T-helper 2 cell (primary cell): ENCODE results near the gene AGXT.

Source experiments
- DNase-seq, 5 experiments: peaks; one replicate each; pipeline versions ENCODE4 v3.0.0 to v3.0.0-alpha.2; 2012 to 2022

The AGXT gene

DNA sequence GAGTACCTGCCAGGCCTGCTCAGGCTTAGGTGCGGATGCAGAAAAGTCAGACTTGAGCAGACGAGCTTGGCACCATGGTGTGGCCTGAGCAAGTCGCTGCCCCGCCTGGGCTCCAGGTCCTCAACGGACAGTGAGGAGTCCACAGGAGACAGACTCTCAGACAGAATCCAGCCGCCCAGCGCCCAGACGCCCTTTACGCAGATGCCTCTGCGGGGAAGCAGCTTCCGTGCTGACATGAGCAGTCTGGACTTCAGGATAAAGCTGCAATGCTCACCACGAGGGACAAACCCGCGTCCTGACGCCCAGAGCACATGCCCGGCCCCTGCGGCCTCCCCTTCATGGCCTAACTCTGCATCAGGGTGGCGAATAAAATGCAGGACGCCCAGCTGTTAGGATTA, 30.8 kb downstream of the AGXT start:
- no peak for DNase-seq

DNA sequence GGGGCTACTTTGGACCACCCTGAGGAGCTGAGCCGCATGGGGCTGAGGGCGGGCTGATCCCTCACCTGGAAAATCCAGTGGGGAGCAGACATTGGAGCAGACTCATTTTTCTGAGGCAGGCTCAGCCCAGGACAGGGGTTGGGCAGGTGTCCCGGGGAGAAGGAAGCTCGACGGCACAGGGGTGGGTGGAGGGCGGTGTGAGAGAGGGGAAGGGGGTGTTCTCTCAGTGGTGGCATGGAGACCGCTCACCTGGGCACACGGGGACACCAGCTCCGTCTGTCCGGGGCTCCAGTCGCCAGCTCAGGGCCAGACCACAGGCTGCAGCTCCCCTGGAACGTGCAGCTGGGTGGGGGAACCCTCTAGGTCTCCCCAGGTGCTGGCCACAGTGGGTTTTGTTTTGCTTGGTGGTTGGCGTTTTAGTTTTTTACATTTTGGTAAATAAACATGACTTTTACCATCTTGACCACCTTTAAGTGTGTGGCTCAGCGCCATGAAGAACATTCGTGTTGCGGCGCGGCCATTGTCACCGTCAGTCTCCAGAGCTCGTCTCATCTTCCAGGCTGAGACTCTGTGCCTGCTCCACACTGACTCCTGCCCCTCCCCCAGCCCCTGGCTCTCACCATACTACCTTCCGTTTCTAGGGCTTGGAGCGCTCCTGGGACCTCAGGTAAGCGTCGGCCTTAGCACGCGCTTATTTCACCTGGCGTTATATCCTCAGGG, 31.7 kb downstream of the AGXT start:
- DNase-seq, result no peak

DNA sequence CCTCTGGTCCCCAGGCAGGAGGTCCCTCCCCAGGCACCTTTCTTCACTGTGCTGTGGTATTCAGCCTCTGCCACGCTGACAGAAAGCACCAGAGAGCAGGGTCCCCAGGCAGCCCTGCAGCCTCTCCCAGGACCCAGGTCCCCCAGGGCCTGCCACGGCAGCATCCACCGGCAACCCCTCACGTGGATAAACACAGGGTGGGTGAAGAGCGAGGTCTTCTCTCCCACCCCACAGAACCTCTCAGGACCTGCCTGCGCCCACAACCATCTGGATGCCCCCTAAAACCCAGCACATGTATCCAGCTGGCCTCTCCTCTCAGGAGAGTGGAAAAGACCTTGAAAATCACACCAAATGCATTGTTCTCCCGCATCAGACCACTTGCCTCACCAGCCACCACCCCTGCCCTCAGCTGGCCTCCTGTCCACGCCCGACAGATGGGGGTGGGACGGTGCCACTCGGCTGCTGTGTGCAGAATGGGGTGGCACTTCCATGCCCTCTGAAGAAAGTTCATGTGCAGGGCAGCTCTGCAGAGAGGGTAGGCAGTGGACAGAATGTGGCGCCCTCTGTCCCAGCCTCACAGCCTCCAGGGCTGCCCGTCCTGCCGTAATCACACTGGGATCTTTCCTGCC, 33.5 kb downstream of the AGXT start:
- DNase-seq, result no peak

DNA sequence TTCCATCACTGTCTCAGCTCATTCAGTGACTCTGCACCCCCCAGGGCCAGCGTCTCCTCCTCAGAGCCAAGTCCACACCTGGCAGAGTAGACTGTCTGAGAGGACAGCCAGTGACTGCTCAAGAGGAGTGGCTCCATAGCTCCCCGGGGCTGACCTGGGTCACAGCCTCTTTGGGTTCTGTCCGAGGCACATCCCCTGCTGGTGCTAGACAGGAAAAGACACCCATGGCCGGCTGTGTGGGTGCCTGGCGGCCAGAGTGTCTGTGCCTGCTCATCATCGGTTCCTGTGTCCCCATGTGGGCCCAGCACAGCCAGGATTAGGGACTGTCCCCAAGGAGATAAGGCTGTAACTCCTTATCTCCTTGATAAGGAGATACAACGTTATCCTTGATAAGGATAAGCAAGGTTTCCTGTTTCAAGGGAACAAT, 34.0 kb downstream of the AGXT start:
- DNase-seq, result no peak

DNA sequence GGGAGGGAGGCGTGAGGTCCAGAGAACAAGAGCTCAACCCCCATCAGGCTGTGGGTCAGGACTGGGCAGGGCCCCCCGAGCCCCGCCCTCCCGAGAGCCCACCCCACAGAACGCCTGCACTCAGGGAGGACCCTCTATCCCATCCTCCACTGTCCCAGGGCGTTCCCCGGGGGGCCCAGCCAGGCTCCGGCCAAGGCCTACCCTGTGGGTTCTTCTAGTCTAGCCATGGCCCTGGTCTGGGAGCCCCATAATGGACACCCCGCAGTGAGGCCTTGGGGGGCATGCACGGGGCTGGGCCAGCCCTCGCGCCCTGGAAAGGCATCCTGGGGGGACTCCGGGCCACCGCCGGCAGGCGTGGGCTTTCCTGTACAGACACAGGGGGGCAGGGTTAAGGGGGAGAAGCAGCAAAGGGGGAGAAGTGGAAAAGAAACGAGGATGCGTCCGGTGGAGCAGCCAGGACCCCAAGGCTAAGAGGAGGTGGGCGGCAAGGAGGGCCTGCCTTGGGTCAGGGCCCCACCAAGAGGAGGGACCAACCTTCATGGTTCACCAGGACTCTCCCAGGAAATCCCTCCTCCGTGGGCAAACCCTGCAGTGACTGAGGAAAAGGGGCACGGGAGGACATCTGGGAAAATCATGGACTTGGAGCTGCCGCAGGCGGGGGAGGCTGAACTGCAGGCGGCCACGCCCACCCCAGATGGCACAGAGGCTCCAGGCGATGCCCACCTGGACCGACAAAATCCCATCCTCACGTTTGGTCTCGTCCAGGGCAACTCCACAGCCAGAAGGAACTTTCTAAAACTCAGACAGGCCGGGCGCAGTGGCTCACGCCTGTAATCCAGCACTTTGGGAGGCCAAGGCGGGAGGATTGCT, 34.8 kb downstream of the AGXT start:
- peak in 1 of 5 experiments; percentile 0 for DNase-seq

DNA sequence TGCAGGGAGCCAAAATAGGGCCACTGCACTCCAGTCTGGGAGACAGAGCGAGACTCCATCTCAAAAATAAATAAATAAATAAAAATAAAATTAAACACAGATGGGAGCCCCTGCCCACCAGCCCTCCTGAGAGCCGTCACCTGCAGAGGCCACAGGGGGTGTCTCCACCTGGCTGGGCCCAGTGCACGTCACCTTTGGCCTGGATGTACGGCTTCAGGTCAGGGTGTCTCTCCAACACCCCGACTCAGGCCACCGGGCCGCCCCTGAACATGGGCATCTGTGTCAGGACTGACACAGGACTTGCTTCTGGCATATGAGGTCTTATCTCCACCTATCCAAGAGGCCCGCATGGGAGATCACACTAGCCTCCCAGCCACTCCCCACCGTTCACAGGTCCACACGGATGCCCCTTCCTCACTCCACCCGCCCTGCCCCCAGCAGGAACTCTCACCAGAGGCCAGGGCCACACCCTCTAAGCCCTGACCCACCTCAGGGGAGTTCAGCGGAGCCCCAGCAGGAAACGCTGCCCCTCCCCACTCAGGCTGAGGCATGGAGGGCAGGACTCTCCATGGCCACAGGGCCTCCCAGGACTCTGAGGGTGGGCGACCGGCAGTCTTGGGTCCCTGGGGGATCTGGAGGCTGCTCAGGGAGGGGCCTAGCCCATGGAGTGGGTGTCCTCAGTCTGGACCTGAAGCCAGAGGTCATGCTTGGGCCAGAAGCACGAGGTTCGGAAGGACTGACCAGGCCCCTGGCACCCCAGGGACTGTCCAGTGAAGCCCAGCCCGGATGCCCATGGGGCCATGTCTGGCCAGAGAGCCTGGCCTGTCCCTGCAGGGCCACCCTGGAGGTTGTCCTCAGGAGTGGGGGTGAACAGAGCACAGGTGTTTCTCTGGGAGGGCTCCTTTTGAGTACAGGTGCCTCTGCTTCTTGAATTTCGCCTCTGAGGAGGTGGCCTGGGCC, 35.9 kb downstream of the AGXT start:
- no peak for DNase-seq

DNA sequence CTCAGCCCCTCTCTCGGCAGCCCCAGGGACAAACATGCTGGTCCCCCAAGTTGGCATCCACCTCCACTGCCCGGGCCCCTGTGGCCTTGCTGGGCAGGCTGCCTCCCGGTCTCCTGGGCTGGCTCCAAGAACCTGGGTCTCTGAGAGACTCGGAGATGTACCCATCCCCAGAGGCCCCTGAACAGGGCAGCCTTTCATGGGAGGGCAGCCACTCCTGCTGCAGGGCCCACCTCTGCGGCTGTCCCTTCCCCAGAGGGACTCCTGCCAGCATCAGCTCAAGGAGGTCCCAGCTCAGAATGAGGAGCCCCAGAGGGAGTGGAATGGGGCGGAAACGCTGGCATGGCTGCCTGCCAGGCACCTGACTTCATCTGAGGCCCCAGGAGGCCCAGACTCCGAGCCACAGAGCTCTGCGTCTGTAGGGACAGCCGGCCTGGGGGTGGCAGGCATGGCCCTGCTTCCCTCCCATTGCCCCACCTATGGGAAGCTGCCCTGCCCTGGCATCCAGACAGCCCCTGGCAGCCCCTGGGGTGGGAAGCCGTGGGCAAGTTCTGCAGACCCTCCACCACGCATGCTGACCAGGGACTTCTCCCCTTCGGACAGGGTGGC, 36.7 kb downstream of the AGXT start:
- peak in 1 of 5 experiments; percentile 0 for DNase-seq

DNA sequence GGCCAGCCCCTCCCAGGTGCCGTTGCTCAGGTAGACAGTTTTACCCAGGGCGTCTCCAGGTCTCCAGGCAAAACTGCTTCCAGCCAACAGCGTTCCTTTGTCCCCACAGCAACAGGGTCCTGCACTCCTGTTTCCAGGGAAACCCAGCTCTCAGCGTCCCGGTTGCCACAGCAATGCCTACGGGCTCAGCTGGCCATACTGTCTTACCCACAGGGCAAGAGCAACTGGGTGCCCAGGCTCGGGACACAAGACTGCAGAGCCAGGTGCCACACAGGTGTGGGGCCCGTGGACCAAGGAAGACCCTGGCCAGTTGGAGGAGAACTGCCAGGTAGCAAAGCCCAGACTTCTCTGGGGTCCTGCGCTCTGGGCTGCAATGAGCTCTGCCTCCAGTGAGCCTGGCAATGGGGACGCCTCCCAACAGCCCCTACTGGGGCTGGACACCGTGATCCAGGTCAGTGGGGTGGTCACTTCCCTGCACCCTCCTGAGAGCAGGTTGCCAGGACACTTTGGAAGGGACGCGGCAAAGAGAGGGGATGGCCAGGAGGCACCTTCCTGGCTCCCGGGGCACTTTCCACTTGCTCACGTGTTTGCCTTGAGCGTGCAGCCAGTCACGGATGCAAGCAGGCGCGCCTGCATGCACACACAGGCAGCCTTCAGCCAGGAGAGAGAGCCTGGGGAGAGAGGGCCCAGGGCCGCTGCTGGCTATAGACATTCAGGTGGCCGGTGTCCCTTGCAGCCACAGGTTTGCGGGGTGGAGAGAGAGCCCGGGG, 37.7 kb downstream of the AGXT start, which contains the start of gene CROCC2:
TSS of gene CROCC2 (plus strand) at position 196 of the 770 bp plus-strand sequence. CDS start at position 374, 178 bp downstream.
- DNase-seq, result no peak

DNA sequence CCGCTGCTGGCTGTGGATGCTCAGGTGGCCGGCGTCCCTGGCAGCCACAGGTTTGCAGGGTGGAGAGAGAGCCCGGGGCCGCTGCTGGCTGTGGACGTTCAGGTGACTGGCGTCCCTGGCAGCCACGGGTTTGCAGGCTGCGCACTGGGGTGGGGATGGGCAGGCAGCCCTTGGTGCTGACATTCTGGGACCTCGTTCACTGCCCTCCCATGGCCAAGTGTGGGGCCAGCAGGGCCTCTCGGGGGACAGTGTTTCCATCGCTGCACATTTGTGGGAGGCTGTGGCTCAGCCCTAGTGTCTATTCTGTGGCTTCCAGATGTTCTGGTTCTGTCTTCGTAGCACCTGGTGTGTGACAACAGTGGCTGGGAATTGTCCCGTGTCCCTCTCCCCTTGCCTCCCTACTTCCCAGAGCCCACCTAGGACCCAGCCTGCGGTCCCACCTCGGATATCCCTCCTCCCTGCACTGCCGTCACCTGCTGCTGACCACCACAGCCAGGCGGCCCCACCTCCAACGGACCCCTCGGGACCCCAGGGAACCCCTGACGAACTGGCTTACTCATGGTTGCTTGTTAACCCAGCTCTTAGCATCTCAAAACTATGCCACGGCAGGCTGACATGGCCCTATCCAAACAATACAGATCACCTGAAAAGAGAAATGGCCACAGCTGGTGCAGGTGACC, 38.4 kb downstream of the AGXT start:
- no peak for DNase-seq

DNA sequence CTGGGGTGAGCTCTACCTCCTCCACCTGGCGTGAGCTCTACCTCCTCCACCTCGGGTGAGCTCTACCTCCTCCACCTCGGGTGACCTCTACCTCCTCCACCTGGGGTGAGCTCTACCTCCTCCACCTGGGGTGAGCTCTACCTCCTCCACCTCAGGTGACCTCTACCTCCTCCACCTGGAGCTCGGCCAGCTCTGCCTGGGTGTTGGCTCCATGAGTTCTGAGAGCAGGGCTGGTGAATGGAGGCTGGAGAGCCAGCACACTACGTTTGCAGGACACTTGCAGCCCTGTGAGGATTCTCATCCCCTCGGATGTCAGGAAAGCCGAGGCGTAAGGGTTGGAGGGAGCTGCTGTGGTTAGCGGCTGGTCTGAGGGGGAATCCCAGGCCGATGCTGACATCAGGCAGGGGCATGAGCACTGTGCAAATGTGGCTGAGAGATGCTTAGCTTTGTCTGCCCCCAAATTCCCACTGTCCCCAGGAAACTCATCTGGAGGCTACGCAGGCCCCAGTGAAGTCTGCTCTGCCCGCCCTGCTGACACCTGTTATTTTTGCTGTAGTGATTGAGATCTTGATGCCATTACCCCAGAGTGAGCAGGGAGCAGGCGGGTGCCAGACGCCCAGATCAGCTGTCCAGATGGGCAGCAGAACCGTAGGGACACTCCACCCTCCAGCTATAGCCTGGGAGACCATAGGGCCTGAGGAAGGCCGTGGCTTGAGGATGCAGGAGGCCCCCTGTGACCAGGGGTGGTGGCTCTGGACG, 40.8 kb downstream of the AGXT start:
- no peak for DNase-seq

DNA sequence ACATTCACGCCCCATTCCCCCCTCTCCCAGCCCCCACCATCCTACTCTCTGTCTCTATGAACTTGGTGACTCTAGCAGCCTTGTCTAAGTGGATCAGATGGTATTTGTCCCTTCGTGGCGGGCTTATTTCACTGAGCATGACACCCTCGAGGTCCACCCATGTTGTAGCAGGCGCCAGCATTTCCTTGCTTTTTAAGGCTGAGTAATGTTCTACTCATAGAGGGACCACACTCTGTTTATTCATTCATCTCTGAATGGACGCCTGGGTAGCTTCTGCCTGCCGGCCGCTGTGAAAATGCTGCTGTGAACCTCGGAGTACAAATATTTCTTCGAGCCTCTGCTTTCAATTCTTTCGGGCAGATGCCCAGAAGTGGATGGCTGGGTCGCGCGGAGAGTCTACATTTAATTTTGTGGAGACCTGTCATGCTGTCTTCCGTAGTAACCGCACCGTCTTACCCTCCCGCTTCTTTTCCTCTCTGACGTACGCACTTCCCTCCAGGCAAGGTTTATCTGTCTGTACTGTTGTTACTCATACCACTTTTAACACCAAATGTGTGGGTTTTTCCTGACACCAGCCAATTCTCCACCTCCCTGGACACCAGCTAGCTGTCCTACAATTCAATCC, 43.1 kb downstream of the AGXT start:
- no peak for DNase-seq

DNA sequence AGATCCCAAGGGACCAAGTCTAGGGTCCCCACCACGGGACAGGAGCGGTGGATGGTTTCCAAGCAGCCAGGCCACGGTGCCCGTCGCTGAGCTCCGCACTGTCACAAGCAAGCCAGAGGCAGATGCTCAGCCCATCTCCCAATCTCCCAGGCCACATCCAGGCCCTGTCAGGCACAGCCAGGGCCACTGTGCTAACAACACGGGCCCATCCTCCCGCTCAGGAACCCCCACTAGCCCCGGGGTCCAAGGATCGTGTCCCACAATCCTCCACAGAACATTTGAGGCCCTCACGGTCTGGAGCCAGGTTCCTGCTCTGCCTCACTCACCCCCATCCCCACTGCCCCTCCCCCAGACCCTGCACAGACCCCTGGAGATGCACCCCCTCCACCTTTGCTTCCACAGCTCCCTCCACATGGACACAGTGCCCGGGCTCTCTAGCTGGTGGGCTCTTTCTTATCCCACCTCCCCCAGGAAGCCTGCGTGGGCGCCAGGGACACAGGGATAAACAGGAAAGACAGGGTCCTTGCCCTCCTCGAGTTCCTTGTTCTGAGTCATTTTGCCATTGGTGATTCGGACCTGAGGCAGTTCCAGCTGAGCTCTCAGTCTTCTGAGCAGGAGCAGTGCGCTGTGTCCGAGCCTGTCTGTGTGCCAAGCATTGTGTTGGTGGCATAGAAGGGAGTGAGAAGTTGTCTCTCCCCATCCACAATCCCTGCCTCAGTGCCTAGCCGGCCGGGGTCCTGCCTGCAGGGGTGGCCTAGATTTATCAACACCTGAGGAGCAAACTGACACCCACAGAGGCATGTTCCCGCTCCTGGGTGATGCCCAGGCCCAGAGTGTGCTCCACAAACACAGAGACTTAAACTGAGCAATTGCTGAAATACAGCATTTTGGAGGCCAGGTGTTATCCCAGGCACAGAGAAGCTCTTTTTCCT, 44.5 kb downstream of the AGXT start:
- DNase-seq, result no peak

DNA sequence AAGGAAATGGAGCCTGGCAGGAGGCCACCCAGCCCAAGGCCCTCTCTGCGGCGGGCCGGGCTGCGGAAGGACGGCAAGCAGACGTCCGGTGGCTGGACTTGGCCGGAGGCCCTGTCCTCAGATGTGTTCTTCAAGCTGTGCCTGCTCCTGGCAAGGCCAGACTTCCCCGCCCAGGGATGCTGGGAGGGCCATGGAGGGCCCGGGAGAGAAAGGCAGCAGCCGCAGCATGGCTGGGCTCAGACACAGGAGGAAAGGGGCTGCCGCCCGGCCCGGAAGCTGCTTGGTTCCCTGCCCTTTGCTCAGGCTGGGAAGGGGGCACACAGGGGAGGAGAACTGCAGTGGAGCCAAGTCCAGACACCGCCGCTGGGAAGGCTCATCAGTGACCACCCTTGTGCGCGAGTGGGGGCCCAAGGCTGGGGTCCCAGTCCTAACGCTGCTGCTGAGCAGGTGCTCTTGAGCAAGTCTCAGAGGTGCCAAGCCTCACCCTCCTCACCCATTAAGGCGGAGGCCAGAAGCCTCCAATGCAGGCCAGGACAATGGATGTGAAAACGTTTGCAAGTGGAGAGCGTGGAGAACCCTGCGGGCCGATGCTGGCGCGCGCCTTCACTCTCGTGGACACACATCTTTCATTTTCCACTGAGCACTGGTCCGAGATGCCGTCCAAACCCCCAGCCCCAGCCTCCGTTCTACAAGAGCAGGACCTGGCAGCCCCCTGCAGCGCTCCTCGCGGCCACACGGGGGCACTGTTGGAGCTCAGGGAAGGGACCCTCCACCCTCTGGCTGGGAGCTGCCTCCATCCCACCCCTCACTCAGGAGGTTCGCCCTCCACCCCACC, 45.4 kb downstream of the AGXT start:
- peak; percentile 6 to 51 (median 44) for DNase-seq

DNA sequence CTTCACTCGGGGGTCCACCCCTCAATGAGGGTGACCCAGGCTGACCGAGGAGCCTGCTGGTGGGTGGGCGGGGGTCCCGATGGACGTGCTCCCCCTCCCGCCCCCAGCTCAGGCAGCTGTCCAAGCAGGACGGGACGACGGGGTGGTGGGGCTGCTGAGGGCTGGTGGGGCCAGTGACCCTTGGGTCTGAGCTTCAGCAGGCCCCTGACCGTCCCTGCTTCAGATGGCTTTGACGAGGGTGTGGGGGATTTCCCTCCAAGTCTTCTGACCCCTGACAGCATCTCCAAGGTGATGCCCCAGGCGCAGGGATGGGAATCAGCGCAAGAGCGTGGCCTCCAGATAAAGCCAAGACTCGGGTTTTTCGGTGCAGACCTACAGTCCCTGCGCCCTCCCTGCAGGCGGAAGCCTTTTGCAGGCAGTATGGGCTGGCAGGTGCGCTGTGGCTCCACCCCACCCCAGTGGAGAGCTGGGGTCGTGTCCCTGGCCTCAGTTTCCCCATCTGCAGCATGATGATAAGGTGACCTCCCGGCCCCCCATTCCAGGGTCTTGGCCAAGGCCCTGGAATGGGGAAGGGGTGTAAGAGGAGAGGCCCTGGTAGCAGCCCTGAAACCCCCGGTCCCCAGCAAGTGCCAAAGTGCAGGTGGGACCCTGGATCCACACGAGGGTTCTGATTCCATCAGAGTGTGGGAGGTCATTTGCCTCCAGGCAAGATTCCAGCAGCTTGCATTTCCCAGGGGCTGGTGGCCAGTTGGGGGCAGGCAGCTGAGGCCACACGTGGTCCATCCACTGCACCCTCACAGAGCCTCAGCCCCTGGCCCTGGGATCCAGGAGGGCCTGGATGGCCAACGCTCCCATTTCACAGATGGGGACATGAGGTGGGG, 46.3 kb downstream of the AGXT start:
- no peak for DNase-seq

DNA sequence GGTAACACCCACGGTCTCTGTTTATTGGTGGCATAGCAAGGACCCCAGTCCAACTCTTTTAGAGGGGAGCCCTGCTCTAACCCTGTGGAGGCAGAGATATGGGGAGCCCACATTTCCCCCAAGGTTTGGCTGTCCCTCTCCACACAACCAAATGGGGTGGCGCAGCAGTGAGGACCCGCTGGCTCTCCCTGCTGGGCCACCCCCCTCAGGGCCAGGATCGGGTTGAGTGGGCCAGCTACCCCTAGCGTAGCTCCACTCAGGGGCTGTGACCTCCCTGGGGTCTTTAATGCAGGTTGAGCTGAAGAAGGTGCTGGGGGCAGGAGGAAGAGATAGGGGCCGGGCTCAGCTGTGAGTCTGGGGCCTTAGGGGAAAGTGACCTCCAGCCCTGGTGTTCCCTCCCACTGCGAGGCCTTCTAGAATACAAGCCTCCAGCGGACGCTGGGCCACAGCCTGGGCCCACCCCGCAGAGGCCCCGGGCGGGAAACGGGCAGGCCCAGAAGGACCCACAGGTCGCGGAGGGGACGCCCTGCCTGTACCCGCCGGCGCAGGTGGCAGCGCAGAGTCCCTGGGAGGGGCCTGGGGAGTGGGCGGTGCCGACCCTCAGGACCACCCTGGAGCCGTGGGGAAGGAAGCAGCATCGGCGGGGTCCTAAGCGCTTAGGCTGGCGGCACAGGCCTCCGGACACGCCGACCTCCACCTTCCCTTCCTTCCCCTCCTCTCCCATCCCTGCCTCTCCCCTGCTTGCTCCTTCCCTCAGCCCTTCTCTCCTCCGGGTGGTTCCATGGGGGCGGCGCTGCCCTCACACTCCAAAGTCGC, 47.1 kb downstream of the AGXT start:
- DNase-seq, result no peak
